ENCODE results near the gene STARD10. TPM values are rescaled to one million over a fixed set of nuclear protein-coding genes. Genes with fewer than 3 reads are reported as not detected.
A peak's percentile ranks its signal among the peaks of the same experiment; 100 is the strongest.

Gene STARD10
- total and polyA plus RNA-seq, 2 of the 8 experiments (the other 6 are each of a cell fraction or from before 2014, with no cell fraction given) = 23.7 to 35.7 TPM

- POLR2A ChIA-PET (ENCODE audit: partially characterized antibody) = interaction anchor here (1.0 to 1.6 kb wide), 3 partner anchors 9 to 13 kb away, joined by 3 to 5 read pairs (median 3); no protein-coding TSS in a partner anchor
- no peak for TF ChIP-seq MAFK (IDR thresholded peaks at IDR 0.05; ENCODE audit: low read depth, low read length)
- TF ChIP-seq ZNF274 (IDR thresholded peaks at IDR 0.05; ENCODE audit: borderline replicate concordance, extremely low read depth, low read length) = no peak
- TF ChIP-seq CHD1 (IDR thresholded peaks at IDR 0.05; ENCODE audit: low read depth, low read length) = no peak
- TF ChIP-seq YY1 (IDR thresholded peaks at IDR 0.05; ENCODE audit: low read depth, low read length) = no peak
- no peak for TF ChIP-seq HDAC6 (IDR thresholded peaks at IDR 0.05; ENCODE audit: low read depth, low read length)
- TF ChIP-seq CREB1 (IDR thresholded peaks at IDR 0.05) = no peak
- no peak for TF ChIP-seq KDM1A (IDR thresholded peaks at IDR 0.05; ENCODE audit: borderline replicate concordance, low read length)
- no peak for TF ChIP-seq RBBP5 (IDR thresholded peaks at IDR 0.05; ENCODE audit: borderline replicate concordance, low read depth, low read length)
- TF ChIP-seq POLR2A (IDR thresholded peaks at IDR 0.05; ENCODE audit: control extremely low read depth in 1 of 2, low read depth in 2 of 2, low read length in 2 of 2) = no peak
- TF ChIP-seq NANOG (IDR thresholded peaks at IDR 0.05; ENCODE audit: insufficient read depth, low read depth, low read length, poor library complexity, severe bottlenecking) = no peak
- no peak for TF ChIP-seq TAF1 (IDR thresholded peaks at IDR 0.05; ENCODE audit: low read depth, low read length)
- TF ChIP-seq GABPA (IDR thresholded peaks at IDR 0.05; ENCODE audit: borderline replicate concordance, insufficient read depth, low read length) = no peak
- no peak for TF ChIP-seq RFX5 (IDR thresholded peaks at IDR 0.05; ENCODE audit: borderline replicate concordance, low read depth, low read length)
These were observed 15.0 kb downstream of the STARD10 start for GRCh38 chr11:72778535-72779494.

More at GRCh38 chr11:72778535-72779494, 15.0 kb downstream of the STARD10 start:
- Histone ChIP-seq H3K14ac (ENCODE audit: insufficient read length) (no peak overlapping the region), H3K79me2 (ENCODE audit: control insufficient read depth in 1 of 2, insufficient read depth in 2 of 2, low read length in 2 of 2) (no peaks in the 10 kb centered on the region), H4K8ac (ENCODE audit: extremely low read depth, insufficient read depth, low read length) (no peak overlapping the region), H2BK5ac (ENCODE audit: low read depth, low read length) (no peak overlapping the region), H3K9me3 (ENCODE audit: insufficient read depth in 2 of 2, low read depth in 1 of 2, low read length in 1 of 2) (no peaks in the 10 kb centered on the region), H4K91ac (replicated peaks; ENCODE audit: insufficient read length, low read length) (peak overlapping the region; percentile 28), H3K4me1 (replicated peaks in 1 of 4; ENCODE audit: control insufficient read depth in 3 of 4, insufficient read depth in 4 of 4, low read length in 3 of 4) (peaks cover 5 to 19% (median 13%) of the 10 kb centered on the region in 4 experiments), H3K56ac (replicated peaks; ENCODE audit: insufficient read length, low read depth, low read length) (no peak overlapping the region), H4K20me1 (replicated peaks in 1 of 2; ENCODE audit: control insufficient read depth in 1 of 2, insufficient read depth in 2 of 2, low read length in 2 of 2) (peaks cover 1 to 3% of the 10 kb centered on the region in 2 experiments), H3K18ac (ENCODE audit: extremely low read depth, low read length) (no peak overlapping the region), H3K23me2 (ENCODE audit: low read depth, low read length) (peaks cover 11% of the 10 kb centered on the region), H3K4ac (replicated peaks; ENCODE audit: insufficient read length, low read depth, low read length) (no peak overlapping the region), H3K27ac (ENCODE audit: low read depth, low read length) (no peak overlapping the region), H2AFZ (ENCODE audit: low read length) (no peak overlapping the region), H4K5ac (ENCODE audit: insufficient read length, low read depth, low read length) (no peak overlapping the region), H2AK5ac (ENCODE audit: low read depth, low read length) (no peak overlapping the region), H2BK12ac (ENCODE audit: low read depth, low read length) (no peak overlapping the region), H3K9ac (replicated peaks in 1 of 4; ENCODE audit: extremely low read depth in 1 of 4, low read depth in 3 of 4, low read length in 3 of 4) (no peak overlapping the region), H3K4me3 (ENCODE audit: extremely low read depth in 1 of 4, insufficient read depth in 2 of 4, low read depth in 3 of 4, low read length in 4 of 4) (no peak overlapping the region), H3K79me1 (ENCODE audit: low read depth, low read length) (peaks cover 7% of the 10 kb centered on the region), H2BK15ac (ENCODE audit: low read length) (no peak overlapping the region), H2BK120ac (replicated peaks; ENCODE audit: low read depth, low read length) (no peak overlapping the region), H2BK20ac (ENCODE audit: low read length) (no peak overlapping the region), H3K4me2 (ENCODE audit: insufficient read depth in 1 of 2, low read depth in 2 of 2, low read length in 2 of 2) (no peak overlapping the region; a peak in 1 of 4 replicates), H3K23ac (ENCODE audit: insufficient read length) (no peak overlapping the region), H3K36me3 (ENCODE audit: control insufficient read depth in 2 of 4, insufficient read depth in 4 of 4, low read length in 3 of 4) (no peaks in the 10 kb centered on the region), H3K27me3 (replicated peaks in 1 of 4; ENCODE audit: control insufficient read depth in 3 of 4, extremely low read depth in 1 of 4, insufficient read depth in 3 of 4, low read length in 3 of 4) (peaks cover 0 to 12% (median 6%) of the 10 kb centered on the region in 4 experiments; a peak in 3 of 7 replicates)
- CTCF ChIA-PET (ENCODE audit: partially characterized antibody) = interaction anchor here (0.7 to 5.9 kb wide), 6 partner anchors 8 to 475 kb away, joined by 3 to 50 read pairs (median 8); partner anchors contain the start of gene STARD10
- FAIRE-seq = no peak
- DNase-seq (ENCODE audit: low read depth in 1 of 2, low spot score in 2 of 2) = no peak
- 80% methylated on average over 7 of the region's 7 CpGs; no CpG with 5 or more reads in 1 of the 2 experiments for WGBS, 2 experiments (ENCODE audit: extremely low coverage in 1 of 2, insufficient coverage in 1 of 2, insufficient read length in 1 of 2, insufficient replicate concordance in 2 of 2, low coverage in 1 of 2, low lambda C conversion rate in 2 of 2, missing lambda C conversion rate in 1 of 2)

All from H1 (cell line).